ENCODE results near the gene NOC2L. TPM values are rescaled to one million over a fixed set of nuclear protein-coding genes. Genes with fewer than 3 reads are reported as not detected.

The NOC2L gene
- total RNA-seq, 1 experiment from 2014 or later: 100 TPM

GRCh38 chr1:975365-975764 lies 16.3 kb upstream of the NOC2L start:
- no peak for DNase-seq (ENCODE audit: low read depth)

- no peak for DNase-seq (ENCODE audit: low read depth)
Measured at GRCh38 chr1:974687-975328, 15.8 kb upstream of the NOC2L start.

GRCh38 chr1:974293-974640 lies 15.2 kb upstream of the NOC2L start:
- DNase-seq (ENCODE audit: low read depth): no peak

- DNase-seq (ENCODE audit: low read depth): no peak
Measured at GRCh38 chr1:973459-974292, 14.6 kb upstream of the NOC2L start.

- no peak for DNase-seq (ENCODE audit: low read depth)
Measured at GRCh38 chr1:972726-973458, 13.8 kb upstream of the NOC2L start.

GRCh38 chr1:971751-972506 lies 12.9 kb upstream of the NOC2L start:
- DNase-seq (ENCODE audit: low read depth): no peak

- DNase-seq (ENCODE audit: low read depth): no peak
Measured at GRCh38 chr1:970973-971730, 12.1 kb upstream of the NOC2L start.

GRCh38 chr1:970242-970972 lies 11.4 kb upstream of the NOC2L start:
- DNase-seq (ENCODE audit: low read depth): no peak

GRCh38 chr1:969260-969855 lies 10.3 kb upstream of the NOC2L start:
- DNase-seq (ENCODE audit: low read depth): no peak

GRCh38 chr1:967466-968343 lies 8.6 kb upstream of the NOC2L start:
- DNase-seq (ENCODE audit: low read depth): no peak

GRCh38 chr1:966704-967300 lies 7.7 kb upstream of the NOC2L start:
- DNase-seq (ENCODE audit: low read depth): peak; percentile 43

GRCh38 chr1:966135-966703 lies 7.2 kb upstream of the NOC2L start, which contains the start of gene PLEKHN1:
Gene PLEKHN1, plus strand, starts transcription at chr1:966482. Its CDS starts 50 bp downstream, at chr1:966532.
- no peak for DNase-seq (ENCODE audit: low read depth)

GRCh38 chr1:965526-966134 lies 6.6 kb upstream of the NOC2L start:
- no peak for DNase-seq (ENCODE audit: low read depth)

- no peak for DNase-seq (ENCODE audit: low read depth)
Measured at GRCh38 chr1:964691-965525, 5.9 kb upstream of the NOC2L start.

GRCh38 chr1:963746-964525 lies 4.9 kb upstream of the NOC2L start:
- DNase-seq (ENCODE audit: low read depth): no peak

GRCh38 chr1:963301-963651 lies 4.2 kb upstream of the NOC2L start:
- DNase-seq (ENCODE audit: low read depth): no peak
